HEK293 (cell line): ENCODE measurements around the gene KIRREL3.

ENCODE experiments used
- CTCF ChIA-PET: fragments of 350-600 bp; formaldehyde crosslinking; extraction: SDS; loops from one replicate; lab custom pipeline; 2021; ENCODE audit warnings: antibody characterized with exemption; lab: Yijun Ruan, JAX
- POLR2A ChIA-PET: fragments of 300-600 bp; formaldehyde crosslinking; extraction: SDS; loops from one replicate; lab custom pipeline; 2020; ENCODE audit warnings: antibody characterized with exemption, inconsistent platforms; lab: Yijun Ruan, JAX
- H3K27ac ChIP-seq: fragments of 200-500 bp; sonication (Bioruptor generic); 2 replicates; pipeline ENCODE4 v1.5.1; 2014; ENCODE audit warnings: low read depth, low read length, control low read depth, inconsistent platforms; ENCODE audit errors: extremely low read depth
- H3K36me3 ChIP-seq, 2 experiments: fragments of 200-500 bp in 1 of 2; sonication (Bioruptor generic) in 1 of 2; 1 replicate in 1 of 2; 2 replicates in 1 of 2; pipeline ENCODE4 v1.5.1; 2014 to 2017; ENCODE audit warnings: inconsistent platforms in 2 of 2, low read length in 2 of 2; ENCODE audit not compliant: control insufficient read depth in 2 of 2, insufficient read depth in 1 of 2
- H3K4me1 ChIP-seq: fragments of 200-500 bp; sonication (Bioruptor generic); 2 replicates; pipeline ENCODE4 v1.5.1; 2014; ENCODE audit warnings: mild to moderate bottlenecking, low read length, inconsistent platforms; ENCODE audit not compliant: control insufficient read depth, insufficient read depth
- H3K4me3 ChIP-seq: 2 replicates; pipeline ENCODE4 v1.5.1; 2011; ENCODE audit warnings: low read depth, mild to moderate bottlenecking, control low read depth, low read length, moderate library complexity
- H3K9me3 ChIP-seq: fragments of 200-500 bp; sonication (Bioruptor generic); 2 replicates; pipeline ENCODE4 v1.5.1; 2014; ENCODE audit warnings: low read depth, low read length, inconsistent platforms; ENCODE audit not compliant: control insufficient read depth, insufficient read depth
- ELK4 ChIP-seq: IDR thresholded peaks from 2 replicates; pipeline ENCODE4 v1.6.1; 2011; ENCODE audit warnings: mild to moderate bottlenecking, low read depth, low read length, borderline replicate concordance
- OVOL3 ChIP-seq: fragments of 450-650 bp; formaldehyde crosslinking; IDR thresholded peaks from 2 replicates; pipeline ENCODE4 v1.5.1; 2016; ENCODE audit warnings: missing biosample characterization, missing genetic modification characterization
- SALL2 ChIP-seq: fragments of 450-650 bp; formaldehyde crosslinking; IDR thresholded peaks from 2 replicates; pipeline ENCODE4 v1.5.0; 2017; ENCODE audit warnings: missing biosample characterization, mild to moderate bottlenecking, missing genetic modification characterization, borderline replicate concordance
- ZNF157 ChIP-seq: fragments of 450-650 bp; formaldehyde crosslinking; IDR thresholded peaks from 2 replicates; pipeline ENCODE4 v1.5.1; 2016; ENCODE audit warnings: missing biosample characterization, missing genetic modification characterization
- ZNF16 ChIP-seq: fragments of 450-650 bp; formaldehyde crosslinking; IDR thresholded peaks from 2 replicates; pipeline ENCODE4 v1.5.1; 2016; ENCODE audit warnings: low read depth, missing biosample characterization, missing genetic modification characterization
- ZNF426 ChIP-seq: fragments of 450-650 bp; formaldehyde crosslinking; IDR thresholded peaks from 2 replicates; pipeline ENCODE4 v1.5.1; 2017; ENCODE audit warnings: missing biosample characterization, missing genetic modification characterization, mild to moderate bottlenecking, inconsistent platforms, moderate library complexity
- ZNF549 ChIP-seq: fragments of 450-650 bp; IDR thresholded peaks from 2 replicates; pipeline ENCODE4 v1.5.1; 2018; ENCODE audit warnings: missing biosample characterization, missing genetic modification characterization, mild to moderate bottlenecking, inconsistent platforms, moderate library complexity
- ZSCAN4 ChIP-seq: fragments of 450-650 bp; formaldehyde crosslinking; IDR thresholded peaks from 2 replicates; pipeline ENCODE4 v1.5.1; 2017; ENCODE audit warnings: missing biosample characterization, missing genetic modification characterization
- TF ChIP-seq, protein P1 (sequence below): fragments of 450-650 bp; formaldehyde crosslinking; IDR thresholded peaks from 2 replicates; pipeline ENCODE4 v1.5.1; 2016; ENCODE audit warnings: missing biosample characterization, missing genetic modification characterization
- TF ChIP-seq, protein P2 (sequence below): fragments of 450-650 bp; formaldehyde crosslinking; IDR thresholded peaks from 2 replicates; pipeline ENCODE4 v1.5.1; 2017; ENCODE audit warnings: missing biosample characterization, missing genetic modification characterization

KIRREL3 gene

GRCh38 chr11:126478466-126478865 is 522.1 kb downstream of the KIRREL3 start:
- H3K36me3 ChIP-seq, result no peaks in the 10 kb centered on the region
- TF ChIP-seq ZNF16 (tag by site-specific recombination) (no peak), ZNF549 (tag by site-specific recombination) (no peak), ZSCAN4 (tag by site-specific recombination) (peak; percentile 71; the same call in 1 of the 2 replicates)
- TF ChIP-seq, protein P1, sequence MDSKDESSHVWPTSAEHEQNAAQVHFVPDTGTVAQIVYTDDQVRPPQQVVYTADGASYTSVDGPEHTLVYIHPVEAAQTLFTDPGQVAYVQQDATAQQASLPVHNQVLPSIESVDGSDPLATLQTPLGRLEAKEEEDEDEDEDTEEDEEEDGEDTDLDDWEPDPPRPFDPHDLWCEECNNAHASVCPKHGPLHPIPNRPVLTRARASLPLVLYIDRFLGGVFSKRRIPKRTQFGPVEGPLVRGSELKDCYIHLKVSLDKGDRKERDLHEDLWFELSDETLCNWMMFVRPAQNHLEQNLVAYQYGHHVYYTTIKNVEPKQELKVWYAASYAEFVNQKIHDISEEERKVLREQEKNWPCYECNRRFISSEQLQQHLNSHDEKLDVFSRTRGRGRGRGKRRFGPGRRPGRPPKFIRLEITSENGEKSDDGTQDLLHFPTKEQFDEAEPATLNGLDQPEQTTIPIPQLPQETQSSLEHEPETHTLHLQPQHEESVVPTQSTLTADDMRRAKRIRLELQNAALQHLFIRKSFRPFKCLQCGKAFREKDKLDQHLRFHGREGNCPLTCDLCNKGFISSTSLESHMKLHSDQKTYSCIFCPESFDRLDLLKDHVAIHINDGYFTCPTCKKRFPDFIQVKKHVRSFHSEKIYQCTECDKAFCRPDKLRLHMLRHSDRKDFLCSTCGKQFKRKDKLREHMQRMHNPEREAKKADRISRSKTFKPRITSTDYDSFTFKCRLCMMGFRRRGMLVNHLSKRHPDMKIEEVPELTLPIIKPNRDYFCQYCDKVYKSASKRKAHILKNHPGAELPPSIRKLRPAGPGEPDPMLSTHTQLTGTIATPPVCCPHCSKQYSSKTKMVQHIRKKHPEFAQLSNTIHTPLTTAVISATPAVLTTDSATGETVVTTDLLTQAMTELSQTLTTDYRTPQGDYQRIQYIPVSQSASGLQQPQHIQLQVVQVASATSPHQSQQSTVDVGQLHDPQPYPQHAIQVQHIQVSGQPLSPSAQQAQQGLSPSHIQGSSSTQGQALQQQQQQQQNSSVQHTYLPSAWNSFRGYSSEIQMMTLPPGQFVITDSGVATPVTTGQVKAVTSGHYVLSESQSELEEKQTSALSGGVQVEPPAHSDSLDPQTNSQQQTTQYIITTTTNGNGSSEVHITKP (tag by site-specific recombination), result no peak
- CTCF ChIA-PET, result interaction anchor here (3.2 to 5.1 kb wide), 2 partner anchors 11 to 169 kb away, joined by 19 to 69 read pairs; no protein-coding TSS in a partner anchor

DNA sequence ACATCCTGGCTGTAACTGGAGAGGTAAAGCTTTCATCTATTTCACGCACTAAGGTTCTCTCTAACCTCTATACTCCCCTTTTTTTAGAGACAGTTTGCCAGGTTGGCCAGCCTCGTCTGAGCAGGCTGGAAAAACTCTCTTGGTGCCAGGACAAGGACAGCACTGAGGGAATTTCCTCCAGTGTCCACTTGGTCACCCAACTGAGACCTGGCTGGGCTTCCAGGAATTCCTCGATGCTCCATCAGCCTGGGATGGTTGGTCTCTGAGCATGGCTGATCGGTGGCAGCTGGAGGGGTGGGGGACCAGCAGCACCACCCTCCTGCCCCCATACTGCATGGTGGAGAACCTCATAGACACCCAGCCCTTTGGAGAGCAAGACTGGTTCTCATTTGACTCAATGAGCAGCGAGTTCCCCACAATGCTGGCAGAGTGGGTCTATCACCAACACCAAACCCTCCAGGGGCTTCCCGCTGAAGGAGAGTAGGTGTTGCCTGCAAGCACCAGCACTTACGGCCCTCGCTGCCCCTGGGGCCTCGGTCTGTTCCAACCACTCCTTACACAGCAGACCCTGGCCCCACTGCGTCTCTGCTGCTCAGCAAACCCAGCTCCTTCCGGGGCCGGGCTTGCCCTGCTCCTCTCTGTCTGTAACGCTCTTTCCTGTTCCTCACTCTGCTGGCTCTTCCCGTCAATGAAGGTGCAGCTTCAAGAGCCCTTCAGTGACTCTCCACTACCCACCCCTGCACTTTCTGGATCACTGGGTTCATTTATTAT is 522.9 kb downstream of the KIRREL3 start:
- no peak for TF ChIP-seq SALL2
- TF ChIP-seq, protein P2, sequence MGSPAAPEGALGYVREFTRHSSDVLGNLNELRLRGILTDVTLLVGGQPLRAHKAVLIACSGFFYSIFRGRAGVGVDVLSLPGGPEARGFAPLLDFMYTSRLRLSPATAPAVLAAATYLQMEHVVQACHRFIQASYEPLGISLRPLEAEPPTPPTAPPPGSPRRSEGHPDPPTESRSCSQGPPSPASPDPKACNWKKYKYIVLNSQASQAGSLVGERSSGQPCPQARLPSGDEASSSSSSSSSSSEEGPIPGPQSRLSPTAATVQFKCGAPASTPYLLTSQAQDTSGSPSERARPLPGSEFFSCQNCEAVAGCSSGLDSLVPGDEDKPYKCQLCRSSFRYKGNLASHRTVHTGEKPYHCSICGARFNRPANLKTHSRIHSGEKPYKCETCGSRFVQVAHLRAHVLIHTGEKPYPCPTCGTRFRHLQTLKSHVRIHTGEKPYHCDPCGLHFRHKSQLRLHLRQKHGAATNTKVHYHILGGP (tag by site-specific recombination), result 0 out of 2 replicates have a peak, but pooled peaks have one; percentile 21
- no peak for TF ChIP-seq OVOL3 (tag by site-specific recombination)
- Histone ChIP-seq H3K27ac (no peak overlapping the region), H3K36me3 (no peaks in the 10 kb centered on the region), H3K4me1 (no peaks in the 10 kb centered on the region), H3K4me3 (no peak overlapping the region), H3K9me3 (no peaks in the 10 kb centered on the region)
- ChIA-PET POLR2A (interaction anchor here (0.7 kb wide), 1 partner anchor 135 kb away, joined by 3 read pairs; no protein-coding TSS in a partner anchor), CTCF (interaction anchor here (5.1 kb wide), 1 partner anchor 168 kb away, joined by 69 read pairs; no protein-coding TSS in a partner anchor)

More at GRCh38 chr11:126478466-126478865, 522.1 kb downstream of the KIRREL3 start:
- no peak overlapping the region for H3K27ac ChIP-seq
- H3K4me3 ChIP-seq, result no peak overlapping the region
- no peaks in the 10 kb centered on the region for H3K9me3 ChIP-seq
- POLR2A ChIA-PET, result interaction anchor here (0.7 kb wide), 1 partner anchor 136 kb away, joined by 3 read pairs; no protein-coding TSS in a partner anchor
- H3K4me1 ChIP-seq, result no peaks in the 10 kb centered on the region

- Histone ChIP-seq H3K36me3 (no peaks in the 10 kb centered on the region), H3K27ac (no peak overlapping the region), H3K4me3 (no peak overlapping the region), H3K9me3 (no peaks in the 10 kb centered on the region), H3K4me1 (no peaks in the 10 kb centered on the region)
- POLR2A ChIA-PET, result no interaction called here
- TF ChIP-seq ZNF426 (tag by site-specific recombination), result no peak
- no peak for TF ChIP-seq ELK4
- TF ChIP-seq ZNF157 (tag by site-specific recombination), result 0 out of 2 replicates have a peak, but pooled peaks have one; percentile 31
- CTCF ChIA-PET, result interaction anchor here (0.7 to 5.1 kb wide), 2 partner anchors 8 to 167 kb away, joined by 3 to 69 read pairs; no protein-coding TSS in a partner anchor
These were observed 523.6 kb downstream of the KIRREL3 start for GRCh38 chr11:126476977-126477376.
